Measurements from ENCODE around the gene MATN1. TPM values are rescaled to one million over a fixed set of nuclear protein-coding genes. Genes with fewer than 3 reads are reported as not detected.

Gene MATN1
- total RNA-seq, 1 experiment from 2014 or later: 0.12 TPM

GRCh38 chr1:30735124-30735523 lies 11.7 kb upstream of the MATN1 start:
- Histone ChIP-seq H3K9ac (ENCODE audit: low read length) (no peak overlapping the region), H3K9me2 (ENCODE audit: insufficient read depth) (no peaks in the 10 kb centered on the region), H3K9me3 (ENCODE audit: control insufficient read depth in 1 of 2, insufficient read depth in 1 of 2, low read depth in 1 of 2, low read length in 2 of 2) (no peaks in the 10 kb centered on the region), H2AFZ (ENCODE audit: low read depth, low read length, poor library complexity, severe bottlenecking) (no peak overlapping the region), H3K27ac (ENCODE audit: low read depth, low read length) (no peak overlapping the region), H3K79me2 (ENCODE audit: insufficient read depth, low read length) (no peaks in the 10 kb centered on the region), H3K4me3 (replicated peaks in 1 of 2; ENCODE audit: low read depth in 1 of 2, low read length in 2 of 2) (no peak overlapping the region), H3K36me3 (ENCODE audit: control insufficient read depth in 1 of 2, insufficient read depth in 2 of 2, low read length in 2 of 2) (no peaks in the 10 kb centered on the region), H4K20me1 (ENCODE audit: insufficient read depth) (no peaks in the 10 kb centered on the region), H3K4me2 (ENCODE audit: low read length) (no peak overlapping the region), H3K4me1 (ENCODE audit: control insufficient read depth in 1 of 2, insufficient read depth in 2 of 2, low read length in 2 of 2) (no peaks in the 10 kb centered on the region), H3K27me3 (ENCODE audit: insufficient read depth, low read length) (no peaks in the 10 kb centered on the region)
- ATAC-seq (no peak), DNase-seq (ENCODE audit: low read depth, low spot score) (no peak)
- CTCF ChIA-PET: no interaction called here
- TF ChIP-seq TCF7L2 (IDR thresholded peaks at IDR 0.05; ENCODE audit: borderline replicate concordance, extremely low read depth, insufficient read depth, insufficient read length) (no peak), POLR2AphosphoS5 (IDR thresholded peaks at IDR 0.05; ENCODE audit: low read depth, low read length) (no peak), SIN3A (IDR thresholded peaks at IDR 0.05; ENCODE audit: low read depth) (no peak), SRF (IDR thresholded peaks at IDR 0.05; ENCODE audit: low read depth) (no peak), MAX (IDR thresholded peaks at IDR 0.05) (no peak), EGR1 (IDR thresholded peaks at IDR 0.05; ENCODE audit: low read depth) (no peak), ZFX (IDR thresholded peaks at IDR 0.05) (no peak), REST (IDR thresholded peaks at IDR 0.05; ENCODE audit: low read depth) (no peak), FOSL1 (IDR thresholded peaks at IDR 0.05; ENCODE audit: low read depth) (no peak), ELF1 (IDR thresholded peaks at IDR 0.05; ENCODE audit: borderline replicate concordance, low read depth) (no peak), ZBTB33 (IDR thresholded peaks at IDR 0.05; ENCODE audit: extremely low read depth, insufficient replicate concordance, low read length) (no peak), EZH2 (IDR thresholded peaks at IDR 0.05) (no peak), ATF3 (IDR thresholded peaks at IDR 0.05) (no peak), SP1 (IDR thresholded peaks at IDR 0.05; ENCODE audit: low read depth) (no peak), CTCF (IDR thresholded peaks at IDR 0.05 in 2 of 3, conservative IDR thresholded peaks at IDR 0.05 in 1 of 3; ENCODE audit: borderline replicate concordance in 1 of 3, insufficient read depth in 1 of 3, low read depth in 2 of 3, low read length in 2 of 3) (no peak), CBX3 (IDR thresholded peaks at IDR 0.05; ENCODE audit: low read depth) (no peak), ZNF274 (IDR thresholded peaks at IDR 0.05; ENCODE audit: low read depth, low read length) (no peak), RAD21 (IDR thresholded peaks at IDR 0.05; ENCODE audit: low read depth) (no peak)
- intact Hi-C loops (cut with micrococcal nuclease): no loop called here
- POLR2A ChIA-PET: no interaction called here
- BruUV-seq (replicated peaks): no TSS peak
- RAD21 ChIA-PET (ENCODE audit: low non-redundant PET in 1 of 2, low total read pairs in 2 of 2, uncharacterized antibody in 2 of 2, unreplicated experiment in 2 of 2): no interaction called here
